Measurements from ENCODE around the gene GNGT1. TPM values are rescaled to one million over a fixed set of nuclear protein-coding genes. Genes with fewer than 3 reads are reported as not detected.

GNGT1 gene
- total RNA-seq, 1 experiment from 2014 or later: 0.20 TPM

- no peak overlapping the region for H4K5ac ChIP-seq (ENCODE audit: insufficient read length, low read depth, low read length)
- Mint-ChIP-seq H3K36me3 (ENCODE audit: insufficient read depth in 1 of 3, low read depth in 3 of 3) (no peaks in the 10 kb centered on the region), H3K27me3 (ENCODE audit: low read depth) (peaks cover 54% of the 10 kb centered on the region), H3K9me3 (peaks cover 0 to 2% of the 10 kb centered on the region in 2 experiments; a peak in 1 of 5 replicates), H3K27ac (peak overlapping the region in 1 of 3 experiments; percentile 93; a peak in 1 of 7 replicates), H3K4me3 (peak overlapping the region; percentile 87 to 94), H3K4me1 (peaks cover 6 to 9% of the 10 kb centered on the region in 2 experiments; a peak in 2 of 4 replicates)
- H3K18ac ChIP-seq (ENCODE audit: insufficient read length, low read depth, low read length): no peak overlapping the region
- no peak overlapping the region for H3K9ac ChIP-seq (ENCODE audit: extremely low read depth, insufficient read length, low read length)
- H3K4me2 ChIP-seq (ENCODE audit: insufficient read depth, insufficient read length, low read length): peak overlapping the region; percentile 85
- H4K8ac ChIP-seq (replicated peaks; ENCODE audit: insufficient read length, low read depth, low read length): no peak overlapping the region
- peak; percentile 68 for DNase-seq
- no peaks in the 10 kb centered on the region for H3K79me2 ChIP-seq (ENCODE audit: insufficient read depth, low read length)
- no peak overlapping the region for H3K56ac ChIP-seq (ENCODE audit: insufficient read length, low read depth, low read length)
- H3K14ac ChIP-seq (ENCODE audit: insufficient read depth, low read length): no peak overlapping the region
- no peak overlapping the region for H4K91ac ChIP-seq (ENCODE audit: insufficient read length, low read depth, low read length)
- H3K23me2 ChIP-seq (ENCODE audit: insufficient read length, low read depth, low read length, poor library complexity, severe bottlenecking): peaks cover 10% of the 10 kb centered on the region
- H2BK15ac ChIP-seq (ENCODE audit: low read depth, low read length): no peak overlapping the region
- H3K27ac ChIP-seq (ENCODE audit: insufficient read length, low read depth, low read length): no peak overlapping the region
- no CpG with 5 or more reads among the region's 28 CpGs for WGBS (ENCODE audit: extremely low coverage, insufficient read length, low lambda C conversion rate)
- H3K9me3 ChIP-seq (ENCODE audit: control insufficient read depth, low read depth, low read length): no peaks in the 10 kb centered on the region
- H3T11ph ChIP-seq (ENCODE audit: low read length): no peak overlapping the region
- H3K79me1 ChIP-seq (ENCODE audit: insufficient read depth, low read depth, low read length, poor library complexity, severe bottlenecking): no peaks in the 10 kb centered on the region
- H3K4ac ChIP-seq (ENCODE audit: low read depth, low read length): no peak overlapping the region
- no peak overlapping the region for H2AK5ac ChIP-seq (ENCODE audit: insufficient read length, low read length)
- peaks cover 2% of the 10 kb centered on the region; the same call in 1 of the 2 replicates for H3K27me3 ChIP-seq (ENCODE audit: insufficient read depth, low read length)
- H2BK20ac ChIP-seq (ENCODE audit: low read depth, low read length, poor library complexity, severe bottlenecking): no peak overlapping the region
- H3K23ac ChIP-seq (ENCODE audit: insufficient read length, low read depth, low read length): no peak overlapping the region
- H2BK5ac ChIP-seq (ENCODE audit: insufficient read length, low read length): no peak overlapping the region
- no peak overlapping the region for H2BK12ac ChIP-seq (ENCODE audit: insufficient read length, low read depth, low read length)
- no peaks in the 10 kb centered on the region for H3K4me1 ChIP-seq (ENCODE audit: insufficient read depth, low read length)
- no peak for TF ChIP-seq CTCF (conservative IDR thresholded peaks at IDR 0.05)
- H2AFZ ChIP-seq (ENCODE audit: low read length): no peak overlapping the region
- no peak overlapping the region for H2BK120ac ChIP-seq (ENCODE audit: low read depth, low read length, poor library complexity, severe bottlenecking)
- H4K20me1 ChIP-seq (ENCODE audit: control insufficient read depth, insufficient read depth, insufficient read length): no peaks in the 10 kb centered on the region
Observed at GRCh38 chr7:93890041-93890463, 16.3 kb upstream of the GNGT1 start.

Measured in H9 (cell line).